Measurements from ENCODE around the gene SYNRG. TPM values are rescaled to one million over a fixed set of nuclear protein-coding genes. Genes with fewer than 3 reads are reported as not detected.
A peak's percentile ranks its signal among the peaks of the same experiment; 100 is the strongest.

Gene SYNRG
- polyA plus RNA-seq, 1 donor (not counting 4 experiments of a cell fraction or from before 2014, with no cell fraction given), result 9.2 TPM

DNA sequence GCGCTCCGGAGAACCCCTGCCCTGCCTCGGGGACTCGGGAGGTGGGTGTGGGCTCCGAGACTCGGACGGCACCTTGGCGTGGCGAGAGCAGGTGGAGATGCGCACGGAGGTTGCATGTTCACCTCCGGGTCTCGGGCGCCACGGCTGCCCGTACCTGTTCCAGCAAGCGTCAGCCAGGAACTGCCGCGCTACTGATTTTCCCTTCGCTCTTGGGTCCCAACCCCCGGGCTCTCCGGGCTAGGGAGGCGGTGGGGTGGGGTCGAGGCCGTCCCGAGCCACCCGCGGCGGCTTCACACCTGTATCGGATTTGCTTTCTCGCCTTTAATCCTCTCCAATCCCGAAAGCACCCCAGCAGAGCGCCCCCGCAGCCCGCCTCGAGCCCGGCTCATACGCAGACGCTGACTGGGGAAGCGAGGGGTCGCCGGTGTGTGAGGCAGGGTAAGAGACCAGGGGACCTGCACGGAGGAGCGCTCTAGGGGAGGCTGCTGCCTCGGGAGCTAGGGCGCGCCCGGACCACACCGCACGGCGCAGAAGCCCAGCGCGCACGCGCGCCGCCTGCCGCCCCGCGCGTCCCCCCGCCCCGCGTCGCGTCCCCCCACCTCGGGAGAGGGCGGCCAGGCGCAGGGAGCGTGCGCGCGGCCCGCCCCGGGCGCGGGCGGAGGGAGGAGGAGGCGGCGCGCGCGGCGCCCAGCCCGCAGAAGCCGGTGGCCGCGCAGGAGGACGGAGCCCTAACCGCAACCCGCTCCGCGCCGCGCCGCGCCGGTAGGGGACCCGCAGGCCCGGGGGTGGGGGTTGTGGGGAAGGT lies 119.8 kb downstream of the SYNRG start, which contains the start of gene DUSP14:
Gene DUSP14 (plus strand): TSS at position 695 of the 805 bp plus-strand sequence. CDS start 22,382 bp downstream, outside the sequence.
- peak within 1 kb of the TSS; percentile 96 for H3K4me2 ChIP-seq (ENCODE audit: control insufficient read depth, extremely low read depth, insufficient read depth, low read depth, low read length)
- peaks cover 32% of the 10 kb centered on the region for H3K4me1 ChIP-seq (ENCODE audit: control insufficient read depth, extremely low read depth, insufficient read depth, low read length)
- dilution Hi-C loops (cut with MboI; ENCODE audit: extremely low pct_ligation_motif_present, low sequenced_read_pairs), result no loop called here
- H3K9me3 ChIP-seq (ENCODE audit: control insufficient read depth, low read depth, low read length), result no peaks in the 10 kb centered on the region
- H4K20me1 ChIP-seq (ENCODE audit: control insufficient read depth, extremely low read depth, insufficient read depth, low read length), result peaks cover 3% of the 10 kb centered on the region
- no peak for DNase-seq (ENCODE audit: low read depth, low spot score)
- no peaks in the 10 kb centered on the region for H3K9me1 ChIP-seq (ENCODE audit: control insufficient read depth, extremely low read depth, insufficient read depth, low read length)
- H3K4me3 ChIP-seq (ENCODE audit: control insufficient read depth in 2 of 3, extremely low read depth in 1 of 3, insufficient read depth in 2 of 3, low read depth in 1 of 3, low read length in 3 of 3), result peak within 1 kb of the TSS; percentile 67 to 86 (median 83)
- peaks cover 0 to 2% of the 10 kb centered on the region in 2 experiments for H3K36me3 ChIP-seq (ENCODE audit: control insufficient read depth in 2 of 2, extremely low read depth in 1 of 2, insufficient read depth in 2 of 2, low read length in 2 of 2)
- H2AFZ ChIP-seq (ENCODE audit: control insufficient read depth, low read length), result peak within 1 kb of the TSS; percentile 50
- peak within 1 kb of the TSS; percentile 89 for H3K9ac ChIP-seq (ENCODE audit: control insufficient read depth, extremely low read depth, insufficient read depth, low read length)
- no peaks in the 10 kb centered on the region for H3K27me3 ChIP-seq (ENCODE audit: control insufficient read depth, extremely low read depth, insufficient read depth, low read length)
- TF ChIP-seq, protein P1, sequence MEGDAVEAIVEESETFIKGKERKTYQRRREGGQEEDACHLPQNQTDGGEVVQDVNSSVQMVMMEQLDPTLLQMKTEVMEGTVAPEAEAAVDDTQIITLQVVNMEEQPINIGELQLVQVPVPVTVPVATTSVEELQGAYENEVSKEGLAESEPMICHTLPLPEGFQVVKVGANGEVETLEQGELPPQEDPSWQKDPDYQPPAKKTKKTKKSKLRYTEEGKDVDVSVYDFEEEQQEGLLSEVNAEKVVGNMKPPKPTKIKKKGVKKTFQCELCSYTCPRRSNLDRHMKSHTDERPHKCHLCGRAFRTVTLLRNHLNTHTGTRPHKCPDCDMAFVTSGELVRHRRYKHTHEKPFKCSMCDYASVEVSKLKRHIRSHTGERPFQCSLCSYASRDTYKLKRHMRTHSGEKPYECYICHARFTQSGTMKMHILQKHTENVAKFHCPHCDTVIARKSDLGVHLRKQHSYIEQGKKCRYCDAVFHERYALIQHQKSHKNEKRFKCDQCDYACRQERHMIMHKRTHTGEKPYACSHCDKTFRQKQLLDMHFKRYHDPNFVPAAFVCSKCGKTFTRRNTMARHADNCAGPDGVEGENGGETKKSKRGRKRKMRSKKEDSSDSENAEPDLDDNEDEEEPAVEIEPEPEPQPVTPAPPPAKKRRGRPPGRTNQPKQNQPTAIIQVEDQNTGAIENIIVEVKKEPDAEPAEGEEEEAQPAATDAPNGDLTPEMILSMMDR (optimal IDR thresholded peaks at IDR 0.05 in 1 of 3, IDR thresholded peaks at IDR 0.05 in 1 of 3, conservative IDR thresholded peaks at IDR 0.05 in 1 of 3; ENCODE audit: extremely low read depth in 1 of 3, insufficient read depth in 2 of 3, low read length in 3 of 3), result peak in 1 of 3 experiments; percentile 9
- no peak for TF ChIP-seq EZH2 (IDR thresholded peaks at IDR 0.05; ENCODE audit: low read length)
- H3K27ac ChIP-seq (ENCODE audit: control insufficient read depth, insufficient read depth, low read length), result peak within 1 kb of the TSS; percentile 99
- FAIRE-seq, result no peak
- H3K79me2 ChIP-seq (ENCODE audit: control insufficient read depth, insufficient read depth, low read length), result peaks cover 35% of the 10 kb centered on the region

DNA sequence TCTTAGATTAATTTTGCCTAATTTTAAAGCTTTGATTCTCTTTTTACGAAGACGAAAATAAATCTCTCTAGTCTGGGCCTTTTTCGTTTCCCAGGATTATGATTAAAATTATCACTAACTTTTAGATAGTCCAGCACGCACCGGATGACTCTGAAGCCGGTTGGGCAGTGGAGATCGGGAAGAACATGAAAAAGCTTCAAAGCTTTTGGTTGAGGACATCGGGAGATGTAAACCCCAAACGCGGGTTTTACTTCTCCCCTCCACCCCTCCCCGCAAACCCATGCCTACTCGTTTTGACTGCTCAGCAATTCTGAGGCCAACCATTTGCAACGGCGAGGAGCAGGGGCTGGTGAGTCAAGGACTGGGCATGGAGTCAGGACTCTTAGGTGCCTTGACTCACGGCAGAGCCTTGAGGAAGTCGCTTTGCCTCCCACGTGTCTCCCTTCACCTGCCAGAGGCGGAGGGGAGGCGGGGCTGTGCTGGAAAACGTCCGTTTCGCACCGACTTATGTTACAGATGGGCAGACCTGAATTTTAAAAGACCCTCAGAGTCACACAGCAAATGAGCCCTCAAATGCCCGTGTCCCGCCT lies 120.5 kb downstream of the SYNRG start:
- no peak for DNase-seq (ENCODE audit: low read depth, low spot score)

More for the DNA sequence above, 120.5 kb downstream of the SYNRG start:
- Histone ChIP-seq H3K4me3 (ENCODE audit: control insufficient read depth in 2 of 3, extremely low read depth in 1 of 3, insufficient read depth in 2 of 3, low read depth in 1 of 3, low read length in 3 of 3) (peak overlapping the region; percentile 67 to 81 (median 71)), H3K27ac (ENCODE audit: control insufficient read depth, insufficient read depth, low read length) (peak overlapping the region; percentile 99), H3K9me1 (ENCODE audit: control insufficient read depth, extremely low read depth, insufficient read depth, low read length) (no peaks in the 10 kb centered on the region), H3K4me1 (ENCODE audit: control insufficient read depth, extremely low read depth, insufficient read depth, low read length) (peaks cover 28% of the 10 kb centered on the region), H3K4me2 (ENCODE audit: control insufficient read depth, extremely low read depth, insufficient read depth, low read depth, low read length) (peak overlapping the region; percentile 86), H3K36me3 (ENCODE audit: control insufficient read depth in 2 of 2, extremely low read depth in 1 of 2, insufficient read depth in 2 of 2, low read length in 2 of 2) (peaks cover 0 to 2% of the 10 kb centered on the region in 2 experiments), H3K27me3 (ENCODE audit: control insufficient read depth, extremely low read depth, insufficient read depth, low read length) (no peaks in the 10 kb centered on the region), H2AFZ (ENCODE audit: control insufficient read depth, low read length) (peak overlapping the region; percentile 50), H3K9ac (ENCODE audit: control insufficient read depth, extremely low read depth, insufficient read depth, low read length) (peak overlapping the region; percentile 89), H3K79me2 (ENCODE audit: control insufficient read depth, insufficient read depth, low read length) (peaks cover 29% of the 10 kb centered on the region), H3K9me3 (ENCODE audit: control insufficient read depth, low read depth, low read length) (no peaks in the 10 kb centered on the region), H4K20me1 (ENCODE audit: control insufficient read depth, extremely low read depth, insufficient read depth, low read length) (peaks cover 1% of the 10 kb centered on the region)
- TF ChIP-seq EZH2 (IDR thresholded peaks at IDR 0.05; ENCODE audit: low read length), result no peak
- TF ChIP-seq, protein P1 (optimal IDR thresholded peaks at IDR 0.05 in 1 of 3, IDR thresholded peaks at IDR 0.05 in 1 of 3, conservative IDR thresholded peaks at IDR 0.05 in 1 of 3; ENCODE audit: extremely low read depth in 1 of 3, insufficient read depth in 2 of 3, low read length in 3 of 3), result no peak
- FAIRE-seq, result no peak
- dilution Hi-C loops (cut with MboI; ENCODE audit: extremely low pct_ligation_motif_present, low sequenced_read_pairs), result no loop called here
